ENCODE measurements around the gene DCHS1.
"Not testable (repeated sequence)": the region's sequence is repeated elsewhere in the genome, so short reads cannot be mapped to it uniquely, and the experiment has no call there.

DCHS1 gene

GRCh38 chr11:6655790-6656583 is at the start of gene DCHS1:
DCHS1 (minus strand) TSS chr11:6655809; CDS start chr11:6641613, 14,196 bp downstream.
- DNase-seq: no peak

GRCh38 chr11:6703247-6704063 is 47.8 kb upstream of the DCHS1 start:
- DNase-seq: no peak

- not testable (repeated sequence) for DNase-seq
Measured at GRCh38 chr11:6701955-6702354, 46.3 kb upstream of the DCHS1 start.

GRCh38 chr11:6695377-6695776 is 39.8 kb upstream of the DCHS1 start:
- no peak for DNase-seq

GRCh38 chr11:6694229-6694535 is 38.6 kb upstream of the DCHS1 start:
- no peak for DNase-seq

- DNase-seq: no peak
Measured at GRCh38 chr11:6693342-6694228, 38.0 kb upstream of the DCHS1 start.

GRCh38 chr11:6692128-6692527 is 36.5 kb upstream of the DCHS1 start:
- no peak for DNase-seq

- not testable (repeated sequence) for DNase-seq
Measured at GRCh38 chr11:6690431-6691132, 35.0 kb upstream of the DCHS1 start.

GRCh38 chr11:6687876-6688275 is 32.3 kb upstream of the DCHS1 start:
- no peak for DNase-seq

- DNase-seq: no peak
Measured at GRCh38 chr11:6686006-6686405, 30.4 kb upstream of the DCHS1 start.

GRCh38 chr11:6684068-6684467 is 28.5 kb upstream of the DCHS1 start:
- not testable (repeated sequence) for DNase-seq

- DNase-seq: peak; percentile 98
Measured at GRCh38 chr11:6682936-6683861, 27.6 kb upstream of the DCHS1 start, which contains the start of gene MRPL17. MRPL17 (minus strand) TSS chr11:6683340; CDS start chr11:6683296, 44 bp downstream.

GRCh38 chr11:6682591-6682935 is 27.0 kb upstream of the DCHS1 start:
- no peak for DNase-seq

GRCh38 chr11:6681949-6682348 is 26.3 kb upstream of the DCHS1 start:
- no peak for DNase-seq

GRCh38 chr11:6681505-6681904 is 25.9 kb upstream of the DCHS1 start:
- DNase-seq: no peak

- DNase-seq: no peak
Measured at GRCh38 chr11:6677018-6677417, 21.4 kb upstream of the DCHS1 start.

GRCh38 chr11:6674862-6675261 is 19.3 kb upstream of the DCHS1 start:
- no peak for DNase-seq

- no peak for DNase-seq
Measured at GRCh38 chr11:6674219-6674597, 18.6 kb upstream of the DCHS1 start.

GRCh38 chr11:6673523-6674218 is 18.1 kb upstream of the DCHS1 start:
- no peak for DNase-seq

- no peak for DNase-seq
Measured at GRCh38 chr11:6671991-6672390, 16.4 kb upstream of the DCHS1 start.

All from DMS153 (cell line).